ENCODE measurements around the gene YPEL1. TPM values are rescaled to one million over a fixed set of nuclear protein-coding genes. Genes with fewer than 3 reads are reported as not detected.

The YPEL1 gene
- total and polyA plus RNA-seq, 2 of the 13 experiments (the other 11 are each of a cell fraction or from before 2014, with no cell fraction given), result 0.33 to 2.5 TPM

GRCh38 chr22:21657360-21658032 is 78.1 kb downstream of the YPEL1 start (continued):
- no peak for TF ChIP-seq ARID3A (IDR thresholded peaks at IDR 0.05; ENCODE audit: low read depth, low read length)
- TF ChIP-seq E2F1 (CRISPR knock-in tag; IDR thresholded peaks at IDR 0.05), result peak; percentile 65
- no peak for TF ChIP-seq SSRP1 (CRISPR knock-in tag; IDR thresholded peaks at IDR 0.05)
- no peak for TF ChIP-seq RBM22 (optimal IDR thresholded peaks at IDR 0.05; ENCODE audit: low read length)
- no peak for TF ChIP-seq HMGA1 (CRISPR knock-in tag; conservative IDR thresholded peaks at IDR 0.05)
- peak; percentile 63; the same call in 1 of the 2 replicates for TF ChIP-seq HES4 (CRISPR knock-in tag; IDR thresholded peaks at IDR 0.05; ENCODE audit: borderline replicate concordance)
- no peak; the same call in 1 of the 2 replicates for TF ChIP-seq DRAP1 (CRISPR knock-in tag; IDR thresholded peaks at IDR 0.05)
- no peak for TF ChIP-seq ZNF674 (CRISPR knock-in tag; IDR thresholded peaks at IDR 0.05; ENCODE audit: low read depth)
- 0 out of 2 replicates have a peak, but pooled peaks have one; percentile 21 for TF ChIP-seq MEF2D (CRISPR knock-in tag; IDR thresholded peaks at IDR 0.05)
- TF ChIP-seq NR0B2 (CRISPR knock-in tag; IDR thresholded peaks at IDR 0.05), result no peak
- no peak for TF ChIP-seq ZXDC (CRISPR knock-in tag; IDR thresholded peaks at IDR 0.05)
- TF ChIP-seq FOXK1 (CRISPR knock-in tag; IDR thresholded peaks at IDR 0.05; ENCODE audit: borderline replicate concordance, low read depth), result no peak
- TF ChIP-seq PAF1 (CRISPR knock-in tag; IDR thresholded peaks at IDR 0.05), result no peak
- no peak for TF ChIP-seq ZNF788 (CRISPR knock-in tag; IDR thresholded peaks at IDR 0.05; ENCODE audit: borderline replicate concordance)
- TF ChIP-seq ZNF749 (CRISPR knock-in tag; IDR thresholded peaks at IDR 0.05; ENCODE audit: borderline replicate concordance), result no peak
- no peak for TF ChIP-seq ZNF44 (CRISPR knock-in tag; IDR thresholded peaks at IDR 0.05)
- TF ChIP-seq CAMTA2 (CRISPR knock-in tag; IDR thresholded peaks at IDR 0.05; ENCODE audit: borderline replicate concordance), result no peak
- no peak for TF ChIP-seq RNF2 (conservative IDR thresholded peaks at IDR 0.05; ENCODE audit: low read depth)
- no peak for TF ChIP-seq ZNF251 (CRISPR knock-in tag; IDR thresholded peaks at IDR 0.05)
- TF ChIP-seq ZNF784 (CRISPR knock-in tag; IDR thresholded peaks at IDR 0.05; ENCODE audit: borderline replicate concordance), result no peak
- TF ChIP-seq PBX3 (CRISPR knock-in tag; IDR thresholded peaks at IDR 0.05; ENCODE audit: borderline replicate concordance), result no peak

All from HepG2 (cell line).